Measurements from ENCODE around the gene OSCP1. TPM values are rescaled to one million over a fixed set of nuclear protein-coding genes. Genes with fewer than 3 reads are reported as not detected.

The OSCP1 gene
- total RNA-seq, 1 donor from 2014 or later, result 13.9 TPM

GRCh38 chr1:36369061-36369861 is 81.0 kb downstream of the OSCP1 start:
- Histone ChIP-seq H3K36me3 (ENCODE audit: control insufficient read depth, insufficient read depth, low read length) (peaks cover 2% of the 10 kb centered on the region), H3K27me3 (ENCODE audit: control insufficient read depth, insufficient read depth, low read length) (no peaks in the 10 kb centered on the region), H3K4me3 (ENCODE audit: low read depth, low read length) (no peak overlapping the region)
- no peak for DNase-seq (ENCODE audit: low read depth)
- TF ChIP-seq CTCF (IDR thresholded peaks at IDR 0.05; ENCODE audit: insufficient read depth, low read length, poor library complexity, severe bottlenecking), result peak; percentile 94

Other genes with a start within 250 kb of the OSCP1 start
- gene THRAP3, start 226.0 kb downstream of the OSCP1 start, total RNA-seq, result 101 and 105 TPM in 2 replicates
- 1.7 and 1.9 TPM in 2 replicates for gene SH3D21, start 144.1 kb downstream of the OSCP1 start, total RNA-seq
- gene EVA1B, start 126.8 kb downstream of the OSCP1 start, total RNA-seq, result 138 and 139 TPM in 2 replicates
- gene STK40, start 64.5 kb downstream of the OSCP1 start, total RNA-seq, result 35.6 and 37.4 TPM in 2 replicates
- 27.6 and 41.5 TPM in 2 replicates for gene LSM10, start 52.5 kb downstream of the OSCP1 start, total RNA-seq
- 121 and 128 TPM in 2 replicates for gene MRPS15, start 13.9 kb upstream of the OSCP1 start, total RNA-seq
- not detected in 2 replicates for gene CSF3R, start 32.5 kb upstream of the OSCP1 start, total RNA-seq

Measured in kidney epithelial cell (primary cell).